Measurements from ENCODE around the gene SRGAP1.
"Not testable (repeated sequence)": the region's sequence is repeated elsewhere in the genome, so short reads cannot be mapped to it uniquely, and the experiment has no call there.

Gene SRGAP1

DNA sequence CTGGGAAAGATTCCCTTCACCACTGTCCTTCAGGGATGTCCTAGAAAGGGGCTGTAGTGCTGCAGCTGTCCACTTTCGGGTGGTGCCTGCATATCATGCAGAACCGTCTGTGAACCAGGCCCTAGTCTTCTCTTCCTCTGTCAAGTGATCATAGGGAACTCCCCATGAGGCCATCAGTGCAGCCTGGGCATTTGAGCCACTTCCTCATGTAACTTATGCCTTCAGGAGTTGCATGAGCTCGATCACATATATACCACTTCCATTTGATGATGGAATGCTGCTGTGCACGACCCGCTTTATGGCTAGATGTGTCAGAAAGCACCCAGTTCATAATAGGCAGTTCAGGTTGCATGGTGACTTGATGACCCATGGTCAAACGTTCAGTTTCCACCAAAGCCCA, 287.0 kb downstream of the SRGAP1 start:
- DNase-seq: not testable (repeated sequence)

DNA sequence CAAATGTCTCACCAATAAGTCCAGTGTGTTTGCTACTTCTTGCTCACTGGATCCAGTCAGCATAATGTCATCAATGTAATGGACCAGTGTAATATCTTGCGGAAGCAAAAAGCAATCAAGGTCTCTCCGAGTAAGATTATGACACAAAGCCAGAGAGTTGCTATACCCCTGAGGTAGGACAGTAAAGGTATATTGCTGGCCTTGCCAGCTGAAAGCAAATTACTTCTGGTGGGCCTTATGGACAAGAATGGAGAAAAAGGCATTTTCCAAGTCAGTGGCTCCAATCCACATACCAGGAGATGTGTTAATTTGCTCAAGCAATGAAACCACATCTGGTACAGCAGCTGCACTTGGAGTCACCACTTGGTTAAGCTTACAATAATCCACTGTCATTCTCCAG, 288.2 kb downstream of the SRGAP1 start:
- not testable (repeated sequence) for DNase-seq

DNA sequence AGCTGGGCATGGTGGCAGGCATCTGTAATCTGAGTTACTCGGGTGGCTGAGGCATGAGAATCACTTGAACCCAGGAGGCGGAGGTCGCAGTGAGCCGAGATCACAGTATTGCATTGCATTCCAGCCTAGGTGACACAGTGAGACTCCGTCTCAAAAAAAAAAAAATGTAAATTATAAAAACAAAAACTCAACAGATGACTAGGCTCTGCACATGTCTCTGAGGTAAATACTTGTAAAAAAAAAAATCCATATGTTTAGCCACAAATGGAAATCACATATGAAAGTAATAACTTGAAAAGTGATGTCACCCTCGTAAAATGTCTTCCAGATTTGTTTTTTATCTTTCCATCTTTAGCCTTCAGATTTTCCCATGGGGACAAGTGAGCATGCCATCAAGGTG, 292.6 kb downstream of the SRGAP1 start:
- DNase-seq: no peak

DNA sequence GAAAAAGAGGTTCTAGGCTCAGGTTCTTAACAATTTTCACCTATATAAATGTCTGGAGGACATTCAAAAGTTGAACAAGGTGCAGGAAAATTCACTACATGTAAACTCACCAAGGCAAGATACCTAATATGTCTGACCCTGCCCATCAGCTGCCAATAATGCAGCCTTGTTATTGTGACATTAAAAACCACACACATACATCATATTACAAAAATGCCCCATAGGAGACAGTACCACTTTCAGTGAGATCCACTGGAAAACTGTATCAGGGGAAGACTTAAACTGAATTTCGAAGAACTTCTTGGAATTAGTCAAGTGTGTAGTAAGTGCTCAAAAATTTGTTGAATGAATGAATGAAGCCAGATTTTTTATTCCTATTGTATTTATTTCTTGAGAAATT, 294.5 kb downstream of the SRGAP1 start:
- no peak for DNase-seq

DNA sequence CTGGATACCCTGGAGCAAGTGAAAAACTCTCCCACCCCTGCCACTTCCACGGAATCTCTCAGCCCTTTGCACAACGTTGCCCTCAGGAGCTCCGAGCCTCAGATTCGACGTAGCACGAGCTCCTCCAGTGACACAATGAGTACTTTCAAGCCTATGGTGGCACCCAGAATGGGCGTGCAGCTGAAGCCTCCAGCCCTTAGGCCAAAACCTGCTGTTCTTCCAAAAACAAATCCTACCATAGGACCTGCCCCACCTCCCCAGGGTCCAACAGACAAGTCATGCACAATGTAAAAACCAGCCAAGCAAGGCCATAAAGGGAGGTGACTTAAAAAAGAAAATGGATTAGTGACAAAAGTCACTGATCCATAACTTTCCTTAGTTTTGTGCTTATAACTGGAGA, 297.9 kb downstream of the SRGAP1 start:
- no peak for DNase-seq

DNA sequence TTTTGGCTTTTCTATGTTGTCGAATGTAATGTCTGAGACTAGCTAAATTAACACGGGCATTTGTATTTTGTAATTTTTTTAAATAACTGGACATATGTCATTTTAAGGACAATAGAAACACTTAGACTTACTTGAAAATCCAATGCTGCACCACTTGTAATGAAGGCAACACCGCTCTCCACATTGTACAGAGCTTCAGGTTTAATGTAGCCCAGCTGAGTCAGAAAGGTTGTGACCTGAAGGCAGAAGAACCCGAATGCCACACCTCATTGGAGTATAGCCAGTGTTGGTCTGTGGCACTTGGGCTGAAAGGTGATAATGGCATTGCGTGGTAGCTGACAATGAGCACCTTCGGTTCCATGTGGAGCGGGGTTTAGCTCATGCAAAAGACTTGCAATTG, 298.3 kb downstream of the SRGAP1 start:
- DNase-seq: no peak

DNA sequence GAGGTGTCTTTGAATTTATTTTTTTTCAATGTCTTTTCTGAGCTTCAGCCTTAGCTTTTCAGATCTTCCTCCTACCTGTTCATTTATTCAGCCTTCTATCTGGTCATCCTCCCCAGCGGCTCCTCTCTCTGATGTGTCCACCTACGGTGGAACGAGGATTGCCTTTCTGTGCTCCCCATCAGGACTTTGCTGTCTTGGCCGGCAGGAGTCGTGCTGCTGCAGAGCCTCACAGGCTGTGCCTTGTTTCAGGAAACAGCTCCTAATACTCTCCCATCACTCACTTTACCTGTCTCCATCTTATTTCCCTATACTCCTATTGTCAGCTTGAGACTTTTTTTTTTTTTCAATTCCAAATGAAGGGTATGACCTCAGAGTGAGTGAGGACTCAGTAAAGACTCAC, 300.7 kb downstream of the SRGAP1 start:
- no peak for DNase-seq

DNA sequence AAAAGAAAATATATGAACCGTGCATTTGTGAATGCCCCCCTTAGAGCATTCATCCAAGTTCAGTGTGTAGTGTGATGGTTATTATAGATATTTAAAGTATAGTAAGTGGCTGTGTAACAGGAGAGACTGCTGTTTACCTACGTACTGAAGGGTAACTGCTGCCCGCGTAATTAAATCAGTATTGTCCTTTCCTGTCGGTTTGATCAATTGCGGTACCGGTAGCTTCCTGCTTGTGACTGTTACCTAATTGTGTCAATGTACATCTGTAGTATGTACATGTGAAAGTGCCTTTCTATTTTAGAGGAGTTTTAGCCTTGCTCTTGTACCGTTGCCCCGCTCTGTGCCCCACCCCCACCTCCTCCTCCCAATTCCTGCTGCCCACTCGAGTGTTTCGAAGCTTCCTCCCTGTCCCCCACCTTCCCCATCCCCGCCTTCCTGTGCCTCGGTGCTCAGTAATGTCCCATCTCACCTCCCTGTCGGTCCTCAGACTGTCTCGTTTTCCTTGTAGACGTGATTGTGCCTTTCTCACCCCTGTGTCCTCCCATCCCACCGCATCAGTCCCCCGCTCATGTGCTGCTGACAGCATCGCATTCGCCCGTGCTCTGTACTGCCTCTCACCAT, 302.6 kb downstream of the SRGAP1 start:
- DNase-seq: no peak

DNA sequence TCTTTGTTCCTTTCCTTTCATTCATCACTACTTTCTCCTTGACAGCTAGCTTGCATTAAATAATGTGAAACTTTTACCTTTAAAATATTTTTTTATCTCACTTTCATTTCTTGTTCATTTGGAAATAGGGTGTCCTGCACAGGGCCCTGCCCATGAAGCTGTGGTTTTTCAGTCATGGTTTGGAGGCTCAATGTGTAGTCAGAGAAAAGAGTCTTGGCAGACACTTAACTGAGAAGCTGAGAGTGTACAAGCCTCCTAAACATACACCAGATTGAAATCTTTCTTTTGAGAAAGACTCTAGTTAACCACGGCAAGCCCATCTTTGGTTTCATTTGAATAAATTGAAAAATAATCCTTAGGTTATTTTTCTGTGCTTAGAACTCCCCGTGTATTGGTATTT, 303.4 kb downstream of the SRGAP1 start:
- no peak for DNase-seq

DNA sequence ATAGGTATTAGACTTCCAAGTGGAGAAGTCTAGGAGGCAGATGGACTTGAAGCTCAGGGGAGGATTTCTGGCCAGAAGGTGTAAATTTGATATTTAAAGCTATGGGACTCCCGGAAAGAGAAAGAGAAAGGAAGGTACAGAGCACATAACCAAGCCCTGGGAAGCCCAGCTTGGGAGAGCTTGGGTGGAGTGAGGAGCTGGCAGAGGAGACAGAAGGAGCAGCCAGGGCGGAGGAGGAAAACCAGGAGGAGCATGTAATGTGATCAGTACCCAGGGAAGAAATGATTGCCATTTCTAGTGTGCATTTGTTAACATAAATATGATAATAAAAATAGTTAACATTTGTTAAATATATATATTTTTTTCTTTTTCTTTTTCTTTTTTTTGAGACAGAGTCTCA, 310.2 kb downstream of the SRGAP1 start:
- DNase-seq: no peak

DNA sequence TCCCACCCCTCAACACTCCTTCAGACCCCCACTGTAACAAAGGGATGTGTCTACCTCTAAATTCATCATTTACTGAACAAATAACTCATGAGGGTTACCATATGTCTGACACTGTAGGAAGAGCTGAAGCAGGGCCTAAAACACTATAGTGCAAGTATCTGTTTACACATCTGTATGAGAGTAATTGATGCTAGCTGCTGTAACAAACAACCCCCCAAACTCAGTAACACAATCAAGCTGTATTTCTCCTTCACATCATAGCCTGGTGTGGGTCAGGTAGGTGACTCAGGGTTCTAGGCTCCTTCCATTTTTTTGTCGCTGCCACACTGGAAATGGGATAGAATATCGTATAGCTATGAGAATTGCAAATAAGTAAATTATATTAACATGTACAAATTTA, 312.6 kb downstream of the SRGAP1 start:
- no peak for DNase-seq

DNA sequence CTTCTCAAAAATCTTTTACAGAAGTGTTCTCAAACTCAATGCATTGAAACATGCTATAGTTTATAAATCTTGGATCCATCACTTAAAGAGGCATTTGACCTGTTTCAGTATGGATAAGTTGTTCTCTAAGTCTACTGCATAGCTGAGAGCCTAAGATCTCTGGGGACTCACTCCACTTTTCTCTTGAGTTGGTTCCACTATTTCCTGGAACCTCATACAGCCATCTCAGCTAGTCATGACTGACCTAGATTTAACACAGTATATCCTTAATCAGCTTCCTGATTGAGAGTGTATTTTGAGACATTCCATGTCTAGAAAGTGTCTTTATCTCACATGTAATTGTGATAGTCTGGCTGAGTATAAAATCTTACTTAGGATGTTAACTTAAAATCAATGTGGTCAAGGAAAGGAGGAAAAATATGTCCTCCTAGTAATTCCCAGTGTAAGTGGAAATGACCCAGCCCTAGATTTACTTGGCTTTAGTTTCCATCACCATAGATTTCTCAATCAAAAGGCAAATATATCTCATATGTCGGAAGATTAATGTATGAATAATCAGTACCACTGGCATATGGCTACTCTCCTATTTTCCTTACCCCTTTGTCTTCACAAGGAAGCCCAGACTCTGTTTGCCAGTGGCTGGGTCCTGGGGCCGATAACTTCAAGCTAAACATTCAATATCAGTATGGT, 315.7 kb downstream of the SRGAP1 start:
- no peak for DNase-seq

DNA sequence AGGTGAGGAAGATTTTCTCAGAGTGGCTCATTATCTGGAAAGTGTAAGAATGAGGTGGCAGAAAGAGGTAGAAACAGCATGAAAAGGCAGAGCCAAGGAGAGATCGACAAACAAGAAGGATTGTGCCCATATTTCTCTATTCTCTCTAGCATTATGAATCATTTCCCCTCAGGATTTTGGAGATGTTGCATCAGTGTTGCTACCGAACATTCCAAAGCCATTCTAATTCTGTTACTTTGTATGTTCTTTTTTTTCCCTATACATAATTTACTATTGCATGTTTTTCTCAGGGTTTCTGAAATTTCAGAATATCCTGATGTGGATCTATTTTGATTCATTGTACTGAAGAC, 316.2 kb downstream of the SRGAP1 start:
- no peak for DNase-seq

DNA sequence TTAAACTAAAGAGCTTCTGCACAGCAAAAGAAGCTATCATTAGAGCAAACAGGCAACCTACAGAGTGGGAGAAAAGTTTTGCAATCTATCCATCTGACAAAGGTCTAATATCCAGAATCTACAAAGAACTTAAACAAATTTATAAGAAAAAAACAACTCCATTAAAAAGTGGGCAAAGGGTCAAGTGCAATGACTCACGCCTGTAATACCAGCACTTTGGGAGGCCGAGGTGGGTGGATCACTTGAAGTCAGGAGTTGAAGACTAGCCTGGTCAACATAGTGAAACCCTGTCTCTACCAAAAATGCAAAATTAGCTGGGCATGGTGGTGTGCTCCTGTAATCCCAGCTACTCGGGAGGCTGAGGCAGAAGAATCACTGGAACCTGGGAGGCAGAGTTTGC, 322.1 kb downstream of the SRGAP1 start:
- not testable (repeated sequence) for DNase-seq

DNA sequence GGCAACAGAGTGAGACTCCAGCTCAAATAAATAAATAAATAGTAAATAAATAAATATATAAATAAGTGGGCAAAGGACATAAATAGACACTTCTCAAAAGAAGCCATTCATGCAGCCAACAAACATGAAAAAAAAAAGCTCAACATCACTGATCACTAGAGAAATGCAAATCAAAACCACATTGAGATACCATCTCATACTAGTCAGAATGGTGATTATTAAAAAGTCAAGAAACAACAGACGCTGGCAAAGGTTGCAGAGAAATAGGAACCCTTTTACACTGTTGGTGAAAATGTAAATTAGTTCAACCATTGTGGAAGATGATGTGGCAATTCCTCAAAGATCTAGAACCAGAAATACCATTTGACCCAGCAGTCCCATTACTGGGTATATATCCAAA, 322.5 kb downstream of the SRGAP1 start:
- DNase-seq: not testable (repeated sequence)

DNA sequence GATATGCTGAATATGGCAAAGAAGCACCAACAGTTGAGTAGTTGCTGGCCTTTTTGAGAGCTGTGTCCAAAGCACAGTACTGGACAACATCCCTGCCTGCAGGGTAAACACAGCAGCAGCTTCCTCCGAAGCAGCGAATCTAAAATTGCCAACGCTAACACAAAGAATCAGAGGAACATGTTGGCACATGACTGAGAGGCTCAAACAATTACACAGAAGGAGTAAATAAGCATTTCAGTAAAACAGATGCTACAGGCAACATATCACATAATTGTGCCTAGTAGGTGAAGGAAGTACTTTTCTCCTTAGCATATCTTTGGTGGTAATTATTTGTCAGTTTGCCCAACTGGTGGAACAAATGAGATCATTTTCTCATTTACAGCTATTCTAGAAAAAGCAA, 325.5 kb downstream of the SRGAP1 start:
- no peak for DNase-seq

DNA sequence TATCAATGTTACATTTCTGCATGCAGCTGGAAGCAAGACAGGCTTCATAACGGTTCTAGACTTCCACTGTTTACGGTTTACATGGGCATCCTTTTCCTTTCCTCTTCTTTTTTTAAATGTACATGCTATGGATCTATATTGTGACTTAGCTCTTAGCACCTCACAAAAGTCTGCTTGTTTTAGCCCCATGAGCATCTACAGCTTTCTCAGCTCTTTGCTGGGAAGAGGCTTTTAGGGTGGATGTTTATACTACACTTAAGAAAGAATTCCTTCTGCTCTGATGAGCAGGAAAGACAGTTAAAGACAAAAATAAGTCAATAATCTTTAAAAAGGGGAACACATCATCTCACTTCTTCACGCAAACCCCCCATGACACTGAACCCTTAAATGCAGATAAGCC, 326.2 kb downstream of the SRGAP1 start:
- DNase-seq: no peak

DNA sequence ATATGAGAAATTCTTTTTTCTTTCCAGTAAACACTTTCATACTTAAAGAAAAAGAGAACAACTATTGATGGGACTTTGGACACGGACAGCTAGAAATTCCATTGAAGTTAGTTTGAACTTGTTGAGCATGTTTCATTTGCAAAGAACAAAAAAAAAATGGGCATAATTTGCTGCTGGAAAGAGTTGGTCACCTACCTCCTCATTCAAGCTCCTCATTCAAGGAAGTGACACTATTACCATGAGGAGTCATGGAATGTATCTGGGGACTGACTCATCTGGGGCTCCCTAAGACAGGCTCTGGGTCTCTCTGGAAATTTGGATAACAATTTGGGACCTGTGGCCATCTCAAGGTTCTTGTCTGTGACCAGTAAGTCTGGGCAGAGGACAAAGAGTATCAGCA, 327.2 kb downstream of the SRGAP1 start:
- no peak for DNase-seq

DNA sequence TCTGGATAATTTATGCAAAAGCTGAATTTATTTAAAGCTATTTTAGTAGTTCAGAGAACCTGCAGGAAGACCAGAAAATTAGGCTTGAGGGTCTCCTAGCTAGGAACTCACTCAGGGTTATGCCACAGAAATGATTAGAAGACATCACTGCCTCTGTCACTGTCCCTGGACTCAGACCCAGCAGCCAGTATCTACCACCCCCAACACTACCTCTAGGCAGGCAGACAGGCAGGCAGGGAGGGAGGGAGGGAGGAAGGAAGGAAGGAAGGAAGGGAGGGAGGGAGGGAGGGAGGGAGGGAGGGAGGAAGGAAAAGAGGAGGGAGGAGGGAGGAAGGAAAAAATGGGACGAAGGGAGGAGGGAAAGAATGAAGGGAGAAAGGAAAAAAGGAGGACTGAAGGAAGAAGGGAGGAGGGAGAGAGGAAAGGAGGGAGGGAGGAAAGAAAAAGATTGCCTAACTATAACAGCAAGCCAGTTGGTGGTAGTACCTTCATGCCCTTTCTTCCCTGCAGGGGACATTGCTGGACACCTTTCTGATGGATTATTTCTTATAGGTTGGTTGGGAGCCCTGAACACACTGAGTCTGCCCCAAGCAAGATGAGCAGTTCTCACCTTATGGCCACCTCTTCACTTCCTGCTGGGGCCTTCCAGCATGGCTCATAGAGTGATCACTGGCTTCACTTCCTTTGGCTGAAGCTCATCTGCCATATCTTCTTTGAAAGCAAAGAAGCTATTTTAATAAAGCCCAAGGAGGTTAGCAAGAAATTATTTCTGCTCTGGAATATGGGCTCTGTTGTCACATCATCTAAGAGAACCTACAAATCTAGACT, 327.9 kb downstream of the SRGAP1 start:
- no peak for DNase-seq

DNA sequence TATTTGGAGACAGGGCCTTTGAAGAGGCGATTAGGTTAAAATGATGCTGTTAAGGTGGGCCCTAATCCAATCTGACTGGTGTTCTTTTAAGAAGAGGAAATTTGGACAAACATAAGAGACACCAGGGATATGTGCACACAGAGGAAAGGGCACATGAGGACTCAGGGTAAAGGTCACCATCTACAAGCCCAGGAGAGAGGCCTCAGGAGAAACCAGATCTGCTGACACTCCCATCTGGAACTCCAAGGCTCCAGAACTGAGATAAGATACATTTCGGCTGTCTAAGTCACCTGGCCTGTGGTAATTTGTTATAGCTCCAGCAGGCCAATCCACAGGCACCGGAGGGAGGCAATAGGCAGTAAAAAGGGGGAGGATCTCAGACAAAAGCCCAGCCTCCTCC, 329.0 kb downstream of the SRGAP1 start:
- DNase-seq: no peak

DNA sequence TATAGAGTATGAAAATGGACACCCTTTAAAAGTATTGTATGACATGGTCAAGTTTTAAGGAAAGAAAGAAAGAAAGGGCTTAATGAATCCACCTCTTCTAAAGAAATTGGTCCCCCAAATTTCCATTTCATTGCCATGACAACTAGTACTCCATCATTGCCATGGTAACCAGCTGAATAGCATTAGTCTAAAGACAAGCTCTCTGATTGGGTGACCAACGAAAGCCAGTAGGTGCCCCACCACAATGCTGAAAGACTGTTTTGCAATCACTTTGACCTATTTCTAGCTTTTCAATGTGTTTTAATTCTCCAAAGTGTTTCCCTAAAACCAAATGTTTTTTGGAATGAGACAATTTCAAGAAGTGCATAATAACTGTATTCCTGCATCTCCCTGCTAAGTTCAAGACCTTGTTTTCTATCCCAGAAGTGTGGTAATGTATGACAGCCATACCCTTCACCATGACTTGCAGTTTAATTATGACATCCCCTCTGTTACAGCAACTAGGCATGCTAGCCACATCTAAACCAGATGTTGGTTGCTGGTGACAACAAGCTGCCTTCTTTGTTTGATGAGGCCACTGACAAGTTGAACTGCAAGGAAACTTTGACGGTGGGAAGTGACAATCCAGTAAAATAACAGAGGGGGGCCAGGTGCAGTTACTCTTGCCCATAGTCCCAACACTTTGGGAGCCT, 330.9 kb downstream of the SRGAP1 start:
- DNase-seq: no peak

DNA sequence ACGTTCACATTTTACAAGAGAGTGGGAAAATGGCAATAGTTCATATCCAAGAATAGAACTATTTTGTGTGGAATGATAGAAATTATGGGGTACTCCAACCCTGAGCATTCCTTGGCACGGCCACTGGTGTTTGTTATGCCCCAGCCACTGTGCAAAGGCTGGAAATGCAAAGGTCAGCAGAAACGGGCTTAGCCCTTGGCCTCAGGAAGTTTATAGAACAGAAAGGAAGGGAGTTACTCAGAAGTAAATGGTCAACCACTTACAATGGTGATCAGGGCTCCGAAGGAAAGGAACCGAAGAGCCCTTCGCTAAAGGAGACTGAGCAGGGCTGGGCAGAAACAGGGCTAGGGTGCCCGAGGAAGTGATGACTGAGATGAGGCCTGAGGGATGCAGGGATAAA, 332.5 kb downstream of the SRGAP1 start:
- no peak for DNase-seq

DNA sequence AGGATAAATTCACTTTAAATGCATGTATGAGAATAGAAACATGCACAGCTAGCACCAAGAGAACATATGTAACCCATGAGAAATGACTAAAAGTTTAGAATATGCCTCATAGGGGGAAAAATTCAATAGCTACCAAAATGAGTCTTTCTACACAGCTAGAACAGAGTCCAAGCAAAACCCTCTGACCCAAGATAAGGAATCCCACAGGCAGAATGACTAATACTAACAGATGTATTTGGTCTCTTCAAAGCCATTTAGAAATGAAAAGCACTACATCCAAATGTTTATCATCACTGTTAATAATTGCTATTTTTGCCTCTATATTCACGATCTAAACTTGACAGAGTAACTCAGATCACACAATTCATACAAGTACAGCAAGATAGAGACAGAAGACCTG, 333.6 kb downstream of the SRGAP1 start:
- DNase-seq: no peak

DNA sequence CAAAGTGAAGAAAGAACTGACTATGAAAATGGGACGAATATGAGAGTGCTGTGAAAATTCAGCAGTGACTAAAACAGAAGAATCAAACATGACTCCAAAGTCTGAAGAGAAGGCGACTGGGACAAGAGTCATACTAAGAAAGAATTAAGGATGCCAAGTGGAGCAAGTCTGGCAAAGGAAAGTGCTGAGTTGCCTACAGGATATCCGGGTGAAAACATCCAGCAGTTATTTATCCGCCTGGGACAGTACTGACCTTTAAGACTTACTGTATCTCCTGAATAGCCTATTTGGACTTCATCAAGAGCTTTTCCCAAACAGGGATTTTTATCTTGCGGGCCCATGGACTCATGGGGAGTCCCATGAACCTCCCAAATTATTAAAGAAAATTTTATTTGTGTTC, 336.5 kb downstream of the SRGAP1 start:
- DNase-seq: no peak

All from CD4-positive, alpha-beta T cell treated with Interleukin-17A for 4 hours (primary cell).